HG03469 (cell line): Measurements from ENCODE around the gene SOWAHA.
"Not testable (repeated sequence)": the region's sequence is repeated elsewhere in the genome, so short reads cannot be mapped to it uniquely, and the experiment has no call there.

Experiments
- ATAC-seq: cut with Tn5 transposase; IDR thresholded peaks from one replicate; pipeline ENCODE4 v1.9.1; 2021; ENCODE audit warnings: mild to moderate bottlenecking, moderate library complexity, moderate number of reproducible peaks; ENCODE audit not compliant: unreplicated experiment

The SOWAHA gene

GRCh38 chr5:132806804-132807162, 6.3 kb upstream of the SOWAHA start:
- not testable (repeated sequence) for ATAC-seq

GRCh38 chr5:132807163-132807838, 5.8 kb upstream of the SOWAHA start:
- no peak for ATAC-seq

- ATAC-seq = no peak
Measured at GRCh38 chr5:132808448-132808847, 4.7 kb upstream of the SOWAHA start.

GRCh38 chr5:132808866-132809265, 4.2 kb upstream of the SOWAHA start:
- no peak for ATAC-seq

- ATAC-seq = no peak
Measured at GRCh38 chr5:132810605-132811004, 2.5 kb upstream of the SOWAHA start.

GRCh38 chr5:132812123-132812765, 858 bp upstream of the SOWAHA start:
- no peak for ATAC-seq

GRCh38 chr5:132813599-132814502, 749 bp downstream of the SOWAHA start:
- ATAC-seq = no peak

- no peak for ATAC-seq
Measured at GRCh38 chr5:132814503-132815294, 1.6 kb downstream of the SOWAHA start.

GRCh38 chr5:132815454-132815853, 2.4 kb downstream of the SOWAHA start:
- no peak for ATAC-seq

- ATAC-seq = no peak
Measured at GRCh38 chr5:132816083-132816482, 3.0 kb downstream of the SOWAHA start.

GRCh38 chr5:132816554-132816953, 3.5 kb downstream of the SOWAHA start:
- no peak for ATAC-seq

GRCh38 chr5:132817011-132817410, 3.9 kb downstream of the SOWAHA start:
- ATAC-seq = no peak

- ATAC-seq = no peak
Measured at GRCh38 chr5:132819468-132819867, 6.4 kb downstream of the SOWAHA start.

GRCh38 chr5:132820162-132820754, 7.2 kb downstream of the SOWAHA start:
- no peak for ATAC-seq

- ATAC-seq = no peak
Measured at GRCh38 chr5:132821350-132821749, 8.2 kb downstream of the SOWAHA start.

GRCh38 chr5:132821791-132822190, 8.7 kb downstream of the SOWAHA start:
- no peak for ATAC-seq

- ATAC-seq = no peak
Measured at GRCh38 chr5:132822650-132823480, 9.8 kb downstream of the SOWAHA start.

- no peak for ATAC-seq
Measured at GRCh38 chr5:132823481-132824050, 10.5 kb downstream of the SOWAHA start.

GRCh38 chr5:132824426-132824825, 11.3 kb downstream of the SOWAHA start:
- no peak for ATAC-seq
